HUES64 (cell line): ENCODE measurements around the gene TJP1.

Source experiments
- H3K27ac ChIP-seq: 2 replicates; pipeline ENCODE4 v1.7.0; 2013; ENCODE audit warnings: low read depth, low read length, inconsistent platforms
- H3K27me3 ChIP-seq: 2 replicates; pipeline ENCODE4 v1.6.1; 2013; ENCODE audit warnings: mild to moderate bottlenecking, low read length; ENCODE audit not compliant: insufficient read depth
- H3K36me3 ChIP-seq: 2 replicates; pipeline ENCODE4 v1.6.1; 2013; ENCODE audit warnings: mild to moderate bottlenecking, low read length; ENCODE audit not compliant: insufficient read depth
- H3K4me1 ChIP-seq: 2 replicates; pipeline ENCODE4 v1.6.1; 2013; ENCODE audit warnings: mild to moderate bottlenecking, low read length, moderate library complexity; ENCODE audit not compliant: insufficient read depth
- H3K4me3 ChIP-seq: 2 replicates; pipeline ENCODE4 v1.5.1; 2013; ENCODE audit warnings: mild to moderate bottlenecking, low read length, moderate library complexity
- H3K9ac ChIP-seq: 2 replicates; pipeline ENCODE4 v1.6.1; 2013; ENCODE audit warnings: mild to moderate bottlenecking, low read depth, low read length
- H3K9me3 ChIP-seq: 2 replicates; pipeline ENCODE4 v1.6.1; 2013; ENCODE audit warnings: low read depth, low read length; ENCODE audit not compliant: insufficient read depth
- WGBS: fragments of 150-250, 120-280 bp; methylation state at CpG from one replicate; pipeline ENCODE4 v1.1.7; 2013; ENCODE audit warnings: missing lambda C conversion rate; 5-methylcytosine and 5-hydroxymethylcytosine counted together

The TJP1 gene

DNA sequence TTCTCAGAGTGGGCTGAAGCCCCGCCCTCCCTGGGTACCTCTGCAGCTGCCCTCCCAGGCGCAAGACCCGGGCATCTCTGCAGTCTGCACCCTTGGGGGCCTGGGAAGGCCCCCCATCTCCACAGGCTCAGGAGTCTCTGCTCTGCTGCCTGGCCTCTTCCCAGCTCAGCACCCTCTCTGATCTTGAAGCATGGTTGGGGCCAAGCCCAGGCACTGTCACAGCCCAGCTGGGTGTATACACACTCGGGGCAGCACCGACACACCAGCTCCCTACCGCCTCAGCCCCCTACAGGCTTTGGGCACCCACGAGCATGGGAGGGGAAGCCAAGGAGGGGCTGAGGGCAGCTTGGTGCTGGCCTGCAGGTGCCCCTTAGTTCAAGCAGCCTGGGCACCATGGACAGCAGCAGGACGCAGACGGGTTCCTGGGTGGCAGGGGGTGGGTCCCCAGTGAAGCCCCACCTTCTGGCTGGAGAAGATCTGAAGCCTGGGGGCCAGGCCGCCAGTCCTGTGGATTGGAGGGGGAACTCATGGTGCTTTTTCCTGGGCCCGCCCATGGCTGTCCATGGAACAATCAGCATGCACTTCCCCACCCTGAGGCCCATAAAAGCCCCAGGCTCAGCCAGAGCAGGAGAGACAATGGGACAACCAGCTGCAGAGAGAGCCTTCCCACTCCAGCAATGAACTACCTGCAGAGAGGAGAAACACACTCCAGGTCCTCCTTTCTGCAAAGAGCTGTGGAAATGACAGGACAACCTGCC is 170.6 kb downstream of the TJP1 start:
- no peak overlapping the region for H3K9ac ChIP-seq
- peaks cover 13% of the 10 kb centered on the region for H3K9me3 ChIP-seq
- 89% methylated on average over 11 of the region's 11 CpGs for WGBS
- no peaks in the 10 kb centered on the region for H3K36me3 ChIP-seq
- H3K27me3 ChIP-seq: no peaks in the 10 kb centered on the region
- H3K4me3 ChIP-seq: no peak overlapping the region
- H3K4me1 ChIP-seq: no peaks in the 10 kb centered on the region
- H3K27ac ChIP-seq: no peak overlapping the region
